Left cardiac atrium (tissue), 4 donors: ENCODE measurements around the gene PDE4C. TPM values are rescaled to one million over a fixed set of nuclear protein-coding genes. Genes with fewer than 3 reads are reported as not detected.

Source experiments
- ATAC-seq, 2 donors: fragments of 200-7000 bp; cut with Tn5 transposase; one replicate each; pipeline ENCODE4 v1.9.1; 2020; ENCODE audit warnings: mild to moderate bottlenecking in 2 of 2, moderate library complexity in 2 of 2
- DNase-seq: peaks from one replicate; pipeline ENCODE4 v3.0.0-alpha.2; 2020
- intact Hi-C, 2 donors: fragments of 100-400 bp; cut with DNase I; formaldehyde crosslinking; loops; one replicate each; pipeline versions ENCODE4 v1.14.1 to v1.15.1; 2022 to 2023
- total RNA-seq, 2 donors: library from RNA; stranded (reverse); fragmentation: NEBNext Ultra II Directional; extraction: Animal tissue kit (Norgen Biotek cat#: 25700); gene quantifications; one replicate each; pipeline ENCODE4 v1.2.1, GENCODE V29; 2021
- donor health status: DM: no; HTN: yes; CAD: no.
- donor health status: DM: no; HTN: yes; CAD: no; lungs with severe emphysema.
- donor health status: DM: yes; HTN: yes; CAD: no.
- donor health status: Dilated cardiomyopathy.

The PDE4C gene
- total RNA-seq, 2 donors from 2014 or later = 0.55 TPM; not detected in 1

DNA sequence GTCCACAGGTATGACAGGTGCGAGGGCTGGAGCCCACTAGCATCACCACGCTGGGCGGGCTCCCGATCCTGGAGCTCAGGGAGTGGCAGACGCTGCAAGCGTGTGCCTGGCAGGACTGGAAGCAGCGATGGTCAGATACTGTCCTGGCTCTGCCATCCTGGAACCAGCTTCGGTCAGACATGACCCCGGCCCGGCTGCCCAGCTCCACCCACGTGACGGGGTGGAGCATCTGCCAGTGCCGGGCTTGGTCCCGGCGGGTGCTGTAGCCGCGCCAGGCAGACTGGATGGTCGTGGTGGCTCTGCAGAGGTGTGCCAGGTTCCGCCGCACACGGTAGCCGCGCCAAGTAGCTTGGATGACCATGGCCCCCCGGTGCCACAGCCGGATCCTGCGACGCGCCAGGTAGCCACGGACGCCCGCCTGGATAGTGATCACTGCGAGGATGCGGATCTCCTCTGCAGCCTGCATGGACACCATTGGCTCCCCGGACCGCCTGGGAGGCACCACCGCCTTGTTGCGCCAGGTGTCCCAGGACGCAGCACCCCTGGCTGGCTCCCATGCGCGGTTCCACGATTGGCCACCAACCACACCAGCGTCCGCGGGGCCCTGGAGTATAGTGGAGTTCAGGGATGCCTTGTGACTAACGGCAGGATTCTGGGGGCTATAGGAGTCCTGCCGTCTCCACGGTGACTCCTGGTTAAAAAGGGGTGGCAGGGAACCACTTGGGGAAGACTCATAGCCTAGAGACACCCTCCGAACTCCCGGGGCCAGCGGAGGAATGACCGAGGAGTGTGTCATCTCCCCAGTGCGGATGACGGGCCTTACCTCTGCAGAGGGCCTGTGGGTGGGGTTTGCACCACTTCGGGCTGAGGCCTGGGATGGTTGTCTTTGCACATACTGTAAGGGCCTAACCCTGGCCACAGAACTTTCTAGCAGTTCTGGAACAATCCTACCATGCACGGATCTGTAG is 31.5 kb upstream of the PDE4C start:
- ATAC-seq = no peak
- intact Hi-C loops = no loop called here
- no peak for DNase-seq

- DNase-seq (no peak), ATAC-seq (no peak)
- intact Hi-C loops = loop anchor here (5.0 kb wide), 2 partner anchors 43 to 143 kb away; no protein-coding TSS in a partner anchor
These were observed 28.6 kb upstream of the PDE4C start for GRCh38 chr19:18254546-18255503.

DNA sequence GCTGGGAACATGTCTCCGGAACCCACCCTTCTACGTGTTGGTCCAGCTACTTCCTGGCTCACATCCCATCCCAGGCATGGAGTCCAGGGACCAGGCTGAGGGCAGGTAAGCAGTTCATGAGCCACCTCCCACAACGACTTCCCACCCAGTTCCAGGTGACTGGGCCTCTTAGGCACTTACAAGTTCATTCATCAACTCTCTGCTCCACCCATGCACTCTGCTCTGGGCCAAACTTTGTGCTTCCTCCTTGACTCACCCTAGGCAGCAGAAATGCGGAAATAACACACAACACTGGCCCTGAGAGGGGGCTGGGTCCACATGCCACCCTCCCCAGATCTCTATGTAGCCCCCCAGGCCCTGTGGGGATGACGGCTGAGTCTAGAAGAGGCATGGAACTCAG is 27.5 kb upstream of the PDE4C start:
- ATAC-seq (no peak), DNase-seq (no peak)
- intact Hi-C loops = loop anchor here (5.0 kb wide), 2 partner anchors 41 to 141 kb away; no protein-coding TSS in a partner anchor

GRCh38 chr19:18253130-18253529 is 26.9 kb upstream of the PDE4C start:
- intact Hi-C loops = loop anchor here (5.0 kb wide), 2 partner anchors 41 to 141 kb away; no protein-coding TSS in a partner anchor
- ATAC-seq (no peak), DNase-seq (no peak)

DNA sequence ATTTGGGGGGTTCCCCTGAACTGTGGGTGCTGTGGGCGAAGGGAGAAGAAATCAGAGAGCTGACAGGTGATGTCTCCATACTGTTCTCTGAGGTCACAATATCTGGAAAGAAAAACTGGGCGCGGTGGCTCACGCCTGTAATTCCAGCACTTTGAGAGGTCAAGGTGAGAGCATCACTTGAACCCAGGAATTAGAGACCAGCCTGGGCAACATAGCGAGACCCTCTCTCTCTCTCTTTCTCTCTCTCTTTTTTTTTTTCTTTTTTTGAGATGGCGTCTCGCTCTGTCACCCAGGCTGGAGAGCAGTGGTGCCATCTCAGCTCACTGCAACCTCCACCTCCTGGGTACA is 26.1 kb upstream of the PDE4C start:
- no peak for DNase-seq
- intact Hi-C loops = loop anchor here (5.0 kb wide), 2 partner anchors 40 to 140 kb away; no protein-coding TSS in a partner anchor
- ATAC-seq = no peak

- DNase-seq (peak; percentile 68), ATAC-seq (peak; percentile 58 to 76)
- intact Hi-C loops = loop anchor here (1.0 to 5.0 kb wide), 3 partner anchors 39 to 139 kb away; no protein-coding TSS in a partner anchor
These were observed 25.5 kb upstream of the PDE4C start for GRCh38 chr19:18251587-18252369.

DNA sequence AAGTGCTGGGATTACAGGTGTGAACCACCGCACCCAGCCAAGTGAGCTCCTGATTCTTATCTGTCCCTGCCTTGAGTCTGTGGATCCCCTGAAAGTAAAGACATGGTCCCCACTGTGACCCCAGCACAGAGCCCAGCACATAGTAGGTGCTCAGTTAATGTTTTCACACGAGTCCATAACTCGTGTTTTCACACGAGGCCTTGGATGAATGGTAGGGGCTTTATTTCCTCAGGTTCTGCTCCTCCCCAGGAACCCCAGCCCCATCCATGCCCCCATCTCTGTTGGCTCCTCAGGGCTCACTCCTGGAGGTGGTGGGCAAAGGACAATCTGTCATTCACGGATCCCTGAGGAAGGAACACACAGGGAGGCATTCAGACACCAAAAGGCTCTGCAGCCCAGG is 23.6 kb upstream of the PDE4C start:
- intact Hi-C loops = loop anchor here (5.0 kb wide), 2 partner anchors 38 to 138 kb away; no protein-coding TSS in a partner anchor
- DNase-seq (no peak), ATAC-seq (no peak)

DNA sequence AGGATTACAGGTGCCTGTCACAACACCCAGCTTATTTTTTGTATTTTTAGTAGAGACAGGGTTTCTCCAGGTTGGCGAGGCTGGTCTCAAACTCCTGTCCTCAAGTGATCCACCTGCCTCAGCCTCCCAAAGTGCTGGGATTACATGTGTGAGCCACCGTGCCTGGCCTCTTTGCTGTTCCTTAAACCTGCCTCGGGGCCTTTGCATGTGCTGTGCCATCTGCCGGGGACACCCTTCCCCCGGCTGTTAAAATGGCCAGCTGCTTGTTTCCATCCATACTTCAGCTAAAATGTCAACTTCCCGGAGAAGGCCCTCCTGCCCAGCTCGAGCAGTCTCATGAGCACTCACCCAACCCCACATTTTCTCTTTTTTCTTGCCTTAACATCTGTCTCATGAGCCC is 19.1 kb upstream of the PDE4C start:
- ATAC-seq (no peak), DNase-seq (no peak)
- intact Hi-C loops = no loop called here

DNA sequence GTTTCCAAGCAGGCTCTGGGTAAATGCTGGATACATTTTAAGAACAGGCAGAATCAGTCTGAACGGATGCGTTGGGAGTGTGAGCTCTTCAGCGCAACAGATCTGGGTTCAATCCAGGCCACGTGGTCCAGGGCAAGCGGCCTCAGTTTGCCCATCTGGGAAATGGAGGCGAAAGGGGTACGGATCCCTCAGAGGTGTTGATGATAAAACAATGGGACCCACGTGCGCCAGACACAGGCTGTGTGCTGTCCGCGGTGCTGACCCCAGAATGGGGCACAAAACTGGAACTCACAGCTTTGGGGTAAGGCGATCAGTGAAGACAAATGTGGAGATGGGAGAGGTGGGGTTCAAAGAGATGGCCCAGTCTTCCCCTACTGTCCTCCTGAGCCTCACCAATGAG is 13.1 kb upstream of the PDE4C start:
- intact Hi-C loops = no loop called here
- ATAC-seq = no peak

DNA sequence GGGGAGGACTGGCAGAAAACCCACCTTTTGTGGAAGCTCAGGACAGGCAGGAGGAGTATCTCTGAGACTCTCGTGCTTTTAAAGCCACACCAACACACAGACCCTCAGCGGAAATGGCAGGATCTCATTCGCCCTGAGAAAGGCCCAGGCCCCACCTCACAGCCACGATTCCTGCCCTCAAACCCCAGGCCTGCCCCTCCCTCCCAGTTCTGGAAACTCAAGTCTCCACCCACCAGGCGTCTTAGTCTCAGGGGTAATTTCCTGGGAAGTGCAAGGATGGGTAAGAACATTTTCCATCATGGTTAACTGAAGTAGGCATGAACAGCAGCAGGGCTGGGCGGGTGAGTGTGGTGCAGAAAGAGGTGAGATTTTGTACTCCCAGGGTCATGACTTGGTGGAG is 8.0 kb upstream of the PDE4C start:
- DNase-seq = no peak
- intact Hi-C loops = no loop called here
- no peak for ATAC-seq

More for the DNA sequence above, 13.1 kb upstream of the PDE4C start:
- DNase-seq = no peak

GRCh38 chr19:18233224-18233825 is 7.1 kb upstream of the PDE4C start:
- no peak for DNase-seq
- intact Hi-C loops = no loop called here
- peak; percentile 56 to 68 for ATAC-seq

- no peak for ATAC-seq
- intact Hi-C loops = no loop called here
- DNase-seq = no peak
These were observed 6.4 kb upstream of the PDE4C start for GRCh38 chr19:18232540-18233223.

DNA sequence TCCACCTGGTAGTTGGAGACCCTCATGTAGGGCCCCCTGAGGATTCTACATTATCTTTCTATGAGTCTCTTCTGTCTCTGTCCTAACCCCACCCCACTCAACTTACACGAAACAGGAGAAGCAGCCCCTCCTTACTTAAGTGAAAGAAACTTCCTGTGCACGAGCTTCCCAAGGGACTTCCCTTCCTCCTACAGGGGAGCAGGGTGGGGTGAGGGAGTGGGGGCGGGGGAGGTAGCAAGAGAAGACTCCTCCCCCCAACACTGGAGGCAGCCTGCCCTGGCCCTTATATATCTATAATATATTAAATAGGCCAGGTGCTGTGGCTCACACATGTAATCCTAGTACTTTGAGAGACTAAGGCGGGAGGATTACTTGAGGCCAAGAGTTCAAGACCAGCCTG is 5.5 kb upstream of the PDE4C start:
- ATAC-seq = no peak
- intact Hi-C loops = no loop called here
- DNase-seq = no peak

DNA sequence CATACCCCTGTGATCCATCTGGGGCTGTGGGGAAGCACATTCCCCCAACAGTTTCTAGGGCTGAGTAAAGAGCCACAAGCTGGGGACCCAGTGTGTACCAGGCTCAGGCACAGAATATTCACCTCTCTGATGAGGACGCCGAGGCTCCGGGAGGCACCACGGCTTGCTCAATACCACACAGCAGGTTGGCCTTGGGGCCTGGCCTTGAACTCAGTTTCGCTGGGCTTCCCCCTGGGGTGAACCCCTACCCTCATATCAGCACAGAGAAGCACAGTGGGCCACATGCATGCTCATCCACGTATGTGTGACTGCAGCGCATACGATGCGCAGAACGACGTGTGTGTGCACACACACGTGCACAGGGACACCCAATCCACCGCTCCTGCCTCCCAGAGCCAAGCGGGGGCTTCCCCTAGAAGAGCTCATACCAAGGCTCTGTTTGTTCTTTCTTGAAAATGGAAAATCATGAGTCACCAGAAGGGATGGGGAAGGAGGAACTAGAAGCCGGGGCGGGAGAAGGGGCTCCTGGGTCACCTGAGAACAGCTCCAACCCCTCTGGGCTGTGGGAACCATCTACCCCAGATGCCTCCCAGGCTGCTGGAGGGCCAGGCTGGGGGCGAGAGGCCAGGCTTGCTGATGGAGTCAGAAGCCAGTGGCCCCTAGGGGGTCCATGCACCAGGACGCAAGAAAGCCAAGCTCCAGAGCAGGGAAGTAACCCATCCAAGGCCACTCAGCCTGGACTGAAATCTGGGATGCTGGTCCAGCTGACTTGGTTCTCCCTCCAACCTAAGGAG is 4.9 kb upstream of the PDE4C start:
- no peak for ATAC-seq

DNA sequence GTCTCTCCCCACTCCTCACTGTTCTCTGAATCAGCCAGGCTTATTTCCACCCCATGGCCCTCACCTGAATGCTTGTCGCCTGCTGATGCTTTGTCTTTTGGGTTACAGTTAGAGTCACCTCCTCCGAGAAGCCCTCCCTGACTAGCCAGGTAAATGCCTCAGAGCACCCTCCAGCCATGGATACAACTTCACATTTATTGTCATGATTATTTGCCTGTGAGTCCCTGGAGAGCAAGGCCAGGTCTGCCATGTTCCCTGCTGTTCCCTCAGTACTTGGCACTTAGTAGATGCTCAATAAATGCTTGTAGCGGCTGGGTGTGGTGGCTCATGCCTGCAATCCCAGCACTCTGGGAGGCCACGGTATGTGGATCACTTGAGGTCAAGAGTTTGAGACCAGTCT is 3.7 kb upstream of the PDE4C start:
- no peak for DNase-seq
- intact Hi-C loops = no loop called here
- ATAC-seq = no peak

More for the DNA sequence above, 4.9 kb upstream of the PDE4C start:
- intact Hi-C loops = no loop called here
- no peak for DNase-seq

DNA sequence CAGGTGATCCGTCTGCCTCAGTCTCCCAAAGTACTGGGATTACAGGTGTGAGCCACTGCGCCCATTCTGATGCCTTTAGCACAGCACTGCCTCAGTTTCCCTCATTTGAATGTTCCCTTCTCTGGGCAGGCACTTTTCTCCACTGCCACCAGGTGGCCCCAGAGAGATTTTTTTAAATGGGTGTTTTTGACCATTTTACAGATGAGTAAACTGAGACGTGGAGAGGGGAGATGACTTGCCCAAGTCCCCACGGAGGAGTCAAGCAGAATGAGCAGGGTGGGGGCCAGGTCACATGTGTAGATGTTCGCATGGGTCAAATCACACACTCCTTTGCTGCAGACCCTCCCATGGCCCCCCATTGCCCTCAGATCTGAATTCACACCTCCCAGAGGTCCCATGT is 3.2 kb upstream of the PDE4C start:
- ATAC-seq = no peak
- intact Hi-C loops = no loop called here

GRCh38 chr19:18227781-18228271 is 1.6 kb upstream of the PDE4C start:
- ATAC-seq (no peak), DNase-seq (no peak)
- intact Hi-C loops = no loop called here

More for the DNA sequence above, 3.2 kb upstream of the PDE4C start:
- no peak for DNase-seq
